Measurements from ENCODE around the gene CWC27.

- no peak for TF ChIP-seq CTCF (IDR thresholded peaks at IDR 0.05)
- no peak for TF ChIP-seq POLR2A (IDR thresholded peaks at IDR 0.05)
- no peak for TF ChIP-seq EP300 (IDR thresholded peaks at IDR 0.05)
Observed at GRCh38 chr5:64763948-64764503, 4.7 kb upstream of the CWC27 start.

Data from stomach (tissue), 4 donors.